HepG2 (cell line): Measurements from ENCODE around the gene DPEP3. TPM values are rescaled to one million over a fixed set of nuclear protein-coding genes. Genes with fewer than 3 reads are reported as not detected.

Experiments used
- ATF1 ChIP-seq: IDR thresholded peaks from 2 replicates; pipeline ENCODE4 v1.6.1; 2016; ENCODE audit warnings: mild to moderate bottlenecking, control low read depth
- BCL6 ChIP-seq: IDR thresholded peaks from 2 replicates; pipeline ENCODE4 v1.6.1; 2016; ENCODE audit warnings: missing genetic modification reagents, missing compliant biosample characterization
- DPF2 ChIP-seq: sonication (generic); formaldehyde crosslinking; IDR thresholded peaks from 2 replicates; pipeline ENCODE4 v1.4.0; 2020; ENCODE audit warnings: mild to moderate bottlenecking, low read depth, missing genetic modification reagents, borderline replicate concordance
- FUBP1 ChIP-seq: sonication (generic); formaldehyde crosslinking; IDR thresholded peaks from 2 replicates; pipeline ENCODE4 v1.5.1; 2020; ENCODE audit warnings: missing genetic modification reagents, mild to moderate bottlenecking, borderline replicate concordance
- GTF2F1 ChIP-seq: fragments of 150-350 bp; IDR thresholded peaks from 2 replicates; pipeline ENCODE4 v1.6.1; 2014; ENCODE audit warnings: low read length
- HOXA7 ChIP-seq: sonication (generic); formaldehyde crosslinking; IDR thresholded peaks from 2 replicates; pipeline ENCODE4 v1.8.1; 2022; ENCODE audit warnings: mild to moderate bottlenecking, missing genetic modification reagents, moderate library complexity
- KDM5B ChIP-seq: sonication (generic); formaldehyde crosslinking; IDR thresholded peaks from 2 replicates; pipeline ENCODE4 v1.4.0; 2020; ENCODE audit warnings: missing genetic modification reagents, mild to moderate bottlenecking, borderline replicate concordance
- NR2F2 ChIP-seq: IDR thresholded peaks from 2 replicates; pipeline ENCODE4 v1.6.1; 2012; ENCODE audit warnings: low read depth, inconsistent platforms, borderline replicate concordance
- PLRG1 ChIP-seq: fragments of 450-650 bp; conservative IDR thresholded peaks from 2 replicates; pipeline ENCODE4 v1.6.1; 2016
- RBM39 ChIP-seq: fragments of 200-400 bp; formaldehyde crosslinking; IDR thresholded peaks from one replicate; pipeline ENCODE4 v1.6.1; 2018; ENCODE audit warnings: antibody characterized with exemption, mild to moderate bottlenecking, low read depth, low read length; ENCODE audit not compliant: poor library complexity, severe bottlenecking
- RCOR2 ChIP-seq: IDR thresholded peaks from 2 replicates; pipeline ENCODE4 v1.6.1; 2016; ENCODE audit warnings: missing biosample characterization, missing genetic modification reagents
- RFXANK ChIP-seq: IDR thresholded peaks from 2 replicates; pipeline ENCODE4 v1.6.1; 2016
- SNAPC5 ChIP-seq: sonication (generic); formaldehyde crosslinking; IDR thresholded peaks from 2 replicates; pipeline ENCODE4 v1.8.1; 2023; ENCODE audit warnings: mild to moderate bottlenecking, missing genetic modification reagents, borderline replicate concordance
- TBL1XR1 ChIP-seq: fragments of 150-350 bp; IDR thresholded peaks from 2 replicates; pipeline ENCODE4 v1.6.1; 2014; ENCODE audit warnings: borderline replicate concordance, low read length; ENCODE audit not compliant: partially characterized antibody
- TOPORS ChIP-seq: sonication (generic); formaldehyde crosslinking; IDR thresholded peaks from 2 replicates; pipeline ENCODE4 v1.8.0; 2023; ENCODE audit warnings: mild to moderate bottlenecking, missing genetic modification reagents
- ZBTB14 ChIP-seq: sonication (generic); formaldehyde crosslinking; IDR thresholded peaks from 2 replicates; pipeline ENCODE4 v1.4.0; 2020; ENCODE audit warnings: missing genetic modification reagents
- ZBTB2 ChIP-seq: sonication (generic); formaldehyde crosslinking; IDR thresholded peaks from 2 replicates; pipeline ENCODE4 v1.8.0; 2022; ENCODE audit warnings: low read depth, missing genetic modification reagents
- ZNF20 ChIP-seq: sonication (generic); formaldehyde crosslinking; IDR thresholded peaks from 2 replicates; pipeline ENCODE4 v1.4.0; 2020; ENCODE audit warnings: mild to moderate bottlenecking, moderate library complexity, missing genetic modification reagents
- ZNF235 ChIP-seq: sonication (generic); formaldehyde crosslinking; IDR thresholded peaks from 2 replicates; pipeline ENCODE4 v1.8.1; 2023; ENCODE audit warnings: mild to moderate bottlenecking, missing genetic modification reagents, borderline replicate concordance
- ZNF256 ChIP-seq: sonication (generic); formaldehyde crosslinking; conservative IDR thresholded peaks from 2 replicates; pipeline ENCODE4 v1.4.0; 2020; ENCODE audit warnings: missing genetic modification reagents
- ZNF414 ChIP-seq: sonication (generic); formaldehyde crosslinking; IDR thresholded peaks from 2 replicates; pipeline ENCODE4 v1.5.0; 2020; ENCODE audit warnings: missing genetic modification reagents
- ZNF430 ChIP-seq: sonication (generic); formaldehyde crosslinking; IDR thresholded peaks from 2 replicates; pipeline ENCODE4 v1.9.0; 2021; ENCODE audit warnings: mild to moderate bottlenecking, missing genetic modification reagents
- ZNF441 ChIP-seq: sonication (generic); formaldehyde crosslinking; IDR thresholded peaks from 2 replicates; pipeline ENCODE4 v1.7.0; 2021; ENCODE audit warnings: missing genetic modification reagents, borderline replicate concordance
- ZNF577 ChIP-seq: sonication (generic); formaldehyde crosslinking; IDR thresholded peaks from 2 replicates; pipeline ENCODE4 v1.4.0; 2020; ENCODE audit warnings: mild to moderate bottlenecking, low read depth, missing genetic modification reagents, borderline replicate concordance
- ZNF703 ChIP-seq: sonication (generic); formaldehyde crosslinking; IDR thresholded peaks from 2 replicates; pipeline ENCODE4 v1.5.1; 2020; ENCODE audit warnings: missing genetic modification reagents, mild to moderate bottlenecking, moderate library complexity, borderline replicate concordance
- ZNF720 ChIP-seq: sonication (generic); formaldehyde crosslinking; IDR thresholded peaks from 2 replicates; pipeline ENCODE4 v1.4.0; 2020; ENCODE audit warnings: missing genetic modification reagents
- ZNF781 ChIP-seq: sonication (generic); formaldehyde crosslinking; IDR thresholded peaks from 2 replicates; pipeline ENCODE4 v1.5.1; 2020; ENCODE audit warnings: borderline replicate concordance, mild to moderate bottlenecking, missing genetic modification reagents; ENCODE audit errors: not compliant biosample characterization
- ZSCAN20 ChIP-seq: sonication (generic); formaldehyde crosslinking; IDR thresholded peaks from 2 replicates; pipeline ENCODE4 v1.4.0; 2020; ENCODE audit warnings: missing genetic modification reagents, mild to moderate bottlenecking, borderline replicate concordance
- polyA plus RNA-seq, 8 experiments: library from polyadenylated mRNA; depleted of rRNA in 3 of 8; stranded (reverse) in 7 of 8; unstranded in 1 of 8; fragments of >200 nt; fragmentation: Illumina TruSeq in 4 of 8; extraction: Trizol in 4 of 8; gene quantifications; 2 replicates each; pipeline versions ENCODE4 v1.2.1 to v1.2.3, GENCODE V29; 2011 to 2016; ENCODE audit warnings: low read depth in 4 of 8, missing spikeins in 1 of 8, mixed read lengths in 1 of 8; ENCODE audit not compliant: insufficient read depth in 1 of 8
- total RNA-seq, 5 experiments: library from RNA; depleted of rRNA; stranded (reverse); fragments of >200 nt; fragmentation: Illumina TruSeq; extraction: Trizol; gene quantifications; 2 replicates each; pipeline ENCODE4 v1.2.3, GENCODE V29; 2016; ENCODE audit warnings: low read depth in 1 of 5

The DPEP3 gene
- total and polyA plus RNA-seq, 2 of the 13 experiments (the other 11 are each of a cell fraction or from before 2014, with no cell fraction given) = not detected

- TF ChIP-seq RCOR2 (CRISPR knock-in tag) (no peak), ZNF20 (CRISPR knock-in tag) (no peak), ZNF235 (CRISPR knock-in tag) (no peak), SNAPC5 (CRISPR knock-in tag) (no peak), ZSCAN20 (CRISPR knock-in tag) (no peak), RFXANK (CRISPR knock-in tag) (no peak), FUBP1 (no peak), TBL1XR1 (no peak), ZNF256 (CRISPR knock-in tag) (no peak), DPF2 (CRISPR knock-in tag) (peak; percentile 95), KDM5B (0 out of 2 replicates have a peak, but pooled peaks have one; percentile 7), RBM39 (no peak), ATF1 (no peak), ZNF414 (CRISPR knock-in tag) (peak; percentile 24; the same call in 1 of the 2 replicates), ZBTB14 (CRISPR knock-in tag) (no peak), ZNF703 (no peak), ZNF720 (CRISPR knock-in tag) (no peak), ZNF441 (no peak), TOPORS (no peak), BCL6 (peak; percentile 50), ZBTB2 (peak; percentile 15; the same call in 1 of the 2 replicates), GTF2F1 (no peak), ZNF577 (CRISPR knock-in tag) (no peak), NR2F2 (no peak), ZNF430 (CRISPR knock-in tag) (peak; percentile 41; the same call in 1 of the 2 replicates), HOXA7 (no peak; the same call in 1 of the 2 replicates), ZNF781 (CRISPR knock-in tag) (no peak), PLRG1 (no peak)
Measured at GRCh38 chr16:67943256-67943618, 37.1 kb downstream of the DPEP3 start (continued).
